PFSK-1 (cell line): ENCODE results near the gene GUCY1A1.

Experiments
- FOXP2 ChIP-seq: optimal IDR thresholded peaks from 2 replicates; pipeline ENCODE3; 2011; ENCODE audit warnings: borderline replicate concordance, control low read depth, inconsistent platforms; ENCODE audit not compliant: insufficient read depth; ENCODE audit errors: extremely low read length, extremely low read depth
- POLR2AphosphoS5 ChIP-seq: IDR thresholded peaks from 2 replicates; pipeline ENCODE4 v1.6.1; 2012; ENCODE audit warnings: low read depth, mild to moderate bottlenecking, control low read depth, low read length, moderate library complexity
- REST ChIP-seq, 2 experiments: IDR thresholded peaks; 2 replicates each; pipeline versions ENCODE4 v1.6.1 to v1.8.0; 2011 to 2012; ENCODE audit warnings: low read depth in 2 of 2, low read length in 2 of 2, control low read depth in 1 of 2, inconsistent platforms in 1 of 2, mild to moderate bottlenecking in 1 of 2, moderate library complexity in 1 of 2; ENCODE audit not compliant: insufficient read depth in 1 of 2
- SIN3A ChIP-seq: IDR thresholded peaks from 2 replicates; pipeline ENCODE4 v1.6.1; 2012; ENCODE audit warnings: mild to moderate bottlenecking, low read length, moderate library complexity, borderline replicate concordance; ENCODE audit not compliant: insufficient read depth
- TAF1 ChIP-seq: IDR thresholded peaks from 2 replicates; pipeline ENCODE4 v1.6.1; 2012; ENCODE audit warnings: low read length, control low read depth, borderline replicate concordance; ENCODE audit not compliant: insufficient read depth

GUCY1A1 gene

GRCh38 chr4:155701827-155702226, 35.2 kb downstream of the GUCY1A1 start:
- TF ChIP-seq REST (IDR thresholded peaks at IDR 0.05; ENCODE audit: insufficient read depth in 1 of 2, low read depth in 2 of 2, low read length in 2 of 2) (no peak), FOXP2 (no peak), TAF1 (no peak), POLR2AphosphoS5 (no peak), SIN3A (no peak)

- no peak for TF ChIP-seq TAF1
- no peak for TF ChIP-seq SIN3A
- TF ChIP-seq POLR2AphosphoS5: no peak
- TF ChIP-seq REST (IDR thresholded peaks at IDR 0.05; ENCODE audit: insufficient read depth in 1 of 2, low read depth in 2 of 2, low read length in 2 of 2): no peak
- no peak for TF ChIP-seq FOXP2
Measured at GRCh38 chr4:155703486-155704247, 37.0 kb downstream of the GUCY1A1 start.

GRCh38 chr4:155704841-155705404, 38.3 kb downstream of the GUCY1A1 start:
- no peak for TF ChIP-seq TAF1
- no peak for TF ChIP-seq SIN3A
- TF ChIP-seq POLR2AphosphoS5: no peak
- no peak for TF ChIP-seq REST (IDR thresholded peaks at IDR 0.05; ENCODE audit: insufficient read depth in 1 of 2, low read depth in 2 of 2, low read length in 2 of 2)
- no peak for TF ChIP-seq FOXP2

GRCh38 chr4:155705664-155706063, 39.0 kb downstream of the GUCY1A1 start:
- no peak for TF ChIP-seq POLR2AphosphoS5
- TF ChIP-seq REST (IDR thresholded peaks at IDR 0.05; ENCODE audit: insufficient read depth in 1 of 2, low read depth in 2 of 2, low read length in 2 of 2): no peak
- no peak for TF ChIP-seq TAF1
- no peak for TF ChIP-seq FOXP2
- TF ChIP-seq SIN3A: no peak
